ENCODE data around the gene CDC42BPA.
"Not testable (repeated sequence)": the region's sequence is repeated elsewhere in the genome, so short reads cannot be mapped to it uniquely, and the experiment has no call there.

The CDC42BPA gene

DNA sequence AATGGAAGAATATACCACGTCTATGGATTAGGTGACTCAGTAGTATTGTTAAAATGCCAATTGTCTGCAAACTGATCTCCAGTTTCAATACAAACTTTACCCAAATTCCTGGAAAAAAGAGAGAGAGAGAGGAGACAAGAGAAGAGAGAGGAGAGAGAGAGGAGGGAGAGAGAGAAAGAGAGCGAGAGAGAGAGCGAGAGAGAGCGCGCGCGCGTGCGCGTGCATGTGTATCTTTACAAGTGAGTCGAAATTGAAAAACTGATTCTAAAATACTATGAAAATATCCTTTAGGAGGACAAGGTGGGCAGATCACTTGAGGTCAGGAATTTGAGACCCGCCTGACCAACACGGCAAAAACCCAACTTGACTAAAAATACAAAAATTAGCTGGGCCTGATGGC is 65.2 kb downstream of the CDC42BPA start:
- DNase-seq = no peak

DNA sequence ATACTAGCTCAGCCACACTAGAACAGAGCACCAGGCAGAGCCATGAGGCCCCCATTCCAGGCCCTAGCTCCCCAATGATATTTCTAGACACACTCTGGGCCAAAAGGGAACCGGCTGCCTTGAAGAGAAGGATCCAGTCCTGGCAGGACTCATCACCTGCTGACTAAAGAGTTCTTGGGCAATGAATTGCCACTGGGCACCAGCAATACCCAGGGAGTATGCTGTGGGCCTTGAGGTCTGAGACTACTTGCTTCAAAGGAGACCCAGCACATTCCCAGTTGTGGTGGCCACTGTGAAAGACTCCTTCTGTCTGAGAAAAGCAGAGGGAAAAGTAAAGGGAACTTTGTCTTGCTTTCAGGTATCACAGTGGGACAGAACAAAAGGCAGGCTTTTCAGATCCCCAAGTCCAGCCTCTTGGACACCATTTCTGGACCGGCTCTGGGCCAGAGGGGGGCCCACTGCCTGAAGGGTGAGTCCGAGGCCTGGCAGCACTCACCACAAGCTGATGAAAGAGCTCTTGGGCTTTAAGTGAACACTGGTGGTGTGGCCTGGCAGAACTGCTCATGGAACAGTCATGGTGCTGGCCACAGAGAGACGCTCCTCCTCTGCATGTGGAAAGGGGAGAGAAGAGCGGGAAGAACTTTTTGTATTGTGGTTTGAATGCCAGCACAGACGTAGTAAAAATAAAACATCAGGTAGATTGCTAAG is 72.5 kb downstream of the CDC42BPA start:
- no peak for DNase-seq

DNA sequence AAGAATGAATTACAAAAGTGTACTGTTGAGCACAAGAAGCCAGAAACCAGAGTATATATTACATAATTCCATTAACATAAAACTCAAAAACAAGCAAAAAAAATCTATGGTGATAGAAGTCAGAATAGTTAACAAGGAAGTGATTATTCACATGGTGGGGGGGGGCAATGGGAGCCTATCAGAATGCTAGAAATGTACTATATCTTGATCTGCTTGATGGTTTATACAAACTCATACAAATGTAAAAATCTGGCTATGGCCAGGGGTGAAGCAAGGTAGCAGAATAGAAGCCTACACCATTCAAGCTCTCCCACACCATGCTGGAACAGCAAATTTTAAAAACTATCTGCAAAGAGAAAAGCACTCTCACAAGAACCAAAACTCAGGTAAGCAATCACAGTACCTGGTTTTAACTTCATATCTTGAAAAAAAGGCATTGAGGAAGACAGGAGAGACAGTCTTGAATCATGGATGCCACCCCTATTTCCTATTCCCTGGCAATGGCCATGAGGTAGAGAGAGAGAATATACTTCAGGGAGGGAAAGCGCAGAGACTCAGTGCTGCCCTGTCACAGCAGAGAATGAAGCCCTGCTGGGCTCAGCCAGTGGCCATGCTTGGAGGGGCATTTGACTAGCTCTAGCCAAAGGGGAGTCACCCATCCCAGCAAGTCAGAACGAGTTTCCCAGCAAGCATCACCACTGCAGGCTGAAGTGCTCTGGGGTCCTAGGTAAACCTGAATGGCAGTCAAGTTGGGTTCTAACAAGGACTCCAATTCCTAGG is 73.8 kb downstream of the CDC42BPA start:
- DNase-seq = no peak

- DNase-seq = no peak
Observed at GRCh38 chr1:227242811-227243682, 75.2 kb downstream of the CDC42BPA start.

DNA sequence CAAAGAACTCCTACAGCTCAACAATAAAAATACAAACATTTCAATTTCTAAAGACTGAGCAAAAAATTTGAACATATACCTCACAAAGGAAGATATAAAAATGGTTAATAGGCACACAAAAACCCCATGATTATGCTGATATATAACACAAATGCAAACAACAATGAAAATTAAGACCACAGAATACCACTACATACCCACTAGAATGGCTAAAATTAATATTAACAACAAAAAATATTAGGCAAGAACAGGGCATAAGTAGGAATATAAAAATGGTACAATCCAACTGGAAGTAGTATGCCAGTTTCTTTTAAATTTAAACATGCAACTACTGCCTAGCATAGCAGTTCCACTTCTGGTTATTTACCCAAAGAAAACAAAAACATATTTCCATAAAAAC is 77.3 kb downstream of the CDC42BPA start:
- DNase-seq = no peak

DNA sequence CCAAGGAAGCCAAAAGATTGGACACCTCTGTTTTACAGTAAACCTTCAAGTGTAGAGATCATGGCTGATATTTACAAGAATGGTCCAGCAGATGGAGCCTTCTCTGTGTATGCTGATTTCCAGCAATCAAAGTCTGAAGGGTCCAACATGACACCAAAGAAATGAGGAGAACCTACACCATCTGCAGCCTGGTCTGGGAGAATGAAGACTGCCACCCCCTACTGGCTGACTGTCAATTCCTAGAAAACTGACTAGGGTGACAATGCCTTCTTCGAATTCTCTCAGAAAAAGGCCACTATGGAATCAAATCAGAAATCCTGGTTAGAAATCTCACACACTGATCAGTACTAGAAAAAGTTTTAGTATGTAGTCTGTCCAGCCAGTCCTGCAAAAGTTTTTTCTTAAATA is 83.3 kb downstream of the CDC42BPA start:
- DNase-seq = peak; percentile 49

GRCh38 chr1:227231128-227231527 is 87.2 kb downstream of the CDC42BPA start:
- not testable (repeated sequence) for DNase-seq

DNA sequence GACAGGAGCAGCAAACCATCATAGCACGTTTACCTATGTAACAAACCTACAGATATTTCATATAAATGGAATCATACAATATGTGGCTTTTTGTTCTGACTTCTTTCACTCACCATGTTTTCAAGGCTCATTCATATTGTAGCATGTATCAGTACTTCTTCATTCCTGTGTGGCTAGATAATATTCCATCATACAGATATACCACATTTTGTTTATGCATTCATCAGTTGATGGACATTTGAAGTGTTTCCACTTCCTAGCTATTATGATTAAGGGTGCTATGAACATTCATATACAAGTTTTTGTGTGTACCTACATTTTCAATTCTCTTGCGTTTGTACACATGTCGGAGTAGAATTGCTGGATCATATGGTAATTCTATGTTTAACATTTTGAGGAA is 90.1 kb downstream of the CDC42BPA start:
- DNase-seq = no peak

- DNase-seq = no peak
Observed at GRCh38 chr1:227227761-227228160, 90.5 kb downstream of the CDC42BPA start.

DNA sequence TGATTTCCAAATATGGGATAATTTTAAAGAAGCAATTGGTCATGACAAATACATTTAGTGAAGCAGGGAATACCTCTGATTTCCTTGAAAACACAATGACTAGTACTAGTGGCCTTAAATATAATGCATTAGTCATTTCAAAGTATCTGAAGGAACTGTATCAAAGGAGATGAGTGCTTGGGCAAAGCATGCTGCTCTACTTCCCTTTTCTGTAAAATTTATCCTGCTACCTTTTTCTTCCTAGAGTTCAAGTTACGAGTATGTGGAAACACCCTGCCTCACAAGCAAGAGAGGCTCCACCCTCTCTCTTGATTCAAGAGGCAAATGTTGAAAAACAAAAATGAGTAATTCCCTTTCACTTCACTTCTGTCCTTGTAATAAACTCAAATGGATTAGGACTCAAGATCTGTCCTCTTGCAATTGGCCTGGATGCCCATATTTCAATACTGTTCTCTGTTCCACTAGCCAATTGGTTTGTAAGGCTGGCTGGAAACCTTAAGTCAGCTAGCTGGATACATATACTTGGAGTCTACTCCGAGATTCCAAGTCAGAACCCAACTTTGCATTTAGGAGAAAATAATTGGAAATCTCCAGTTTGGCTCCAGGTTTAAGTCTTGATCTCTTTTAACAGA is 92.5 kb downstream of the CDC42BPA start:
- no peak for DNase-seq

- no peak for DNase-seq
Observed at GRCh38 chr1:227223171-227223806, 95.0 kb downstream of the CDC42BPA start.

GRCh38 chr1:227219715-227220292 is 98.5 kb downstream of the CDC42BPA start:
- no peak for DNase-seq

- no peak for DNase-seq
Observed at GRCh38 chr1:227218870-227219573, 99.3 kb downstream of the CDC42BPA start.

- DNase-seq = no peak
Observed at GRCh38 chr1:227215863-227216510, 102.3 kb downstream of the CDC42BPA start.

DNA sequence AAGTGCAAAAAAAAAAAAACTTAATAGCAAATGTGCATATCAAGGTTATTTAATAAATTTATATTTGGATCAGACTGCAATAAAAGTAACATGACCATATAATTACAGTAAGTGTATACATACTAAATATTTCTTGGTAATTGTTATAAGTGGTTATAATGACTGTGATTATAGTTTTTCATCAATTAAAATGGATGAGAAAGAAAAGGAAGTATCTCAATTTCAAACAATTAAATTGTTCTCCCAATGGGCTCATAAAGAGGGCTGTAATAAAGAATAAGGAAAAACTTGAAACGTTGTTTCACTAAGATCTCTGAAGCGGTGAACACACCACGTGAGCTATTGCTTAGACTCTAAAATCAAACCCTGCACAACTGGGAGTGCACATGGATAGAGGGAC is 104.1 kb downstream of the CDC42BPA start:
- DNase-seq = no peak

- DNase-seq = no peak
Observed at GRCh38 chr1:227213426-227213825, 104.9 kb downstream of the CDC42BPA start.

DNA sequence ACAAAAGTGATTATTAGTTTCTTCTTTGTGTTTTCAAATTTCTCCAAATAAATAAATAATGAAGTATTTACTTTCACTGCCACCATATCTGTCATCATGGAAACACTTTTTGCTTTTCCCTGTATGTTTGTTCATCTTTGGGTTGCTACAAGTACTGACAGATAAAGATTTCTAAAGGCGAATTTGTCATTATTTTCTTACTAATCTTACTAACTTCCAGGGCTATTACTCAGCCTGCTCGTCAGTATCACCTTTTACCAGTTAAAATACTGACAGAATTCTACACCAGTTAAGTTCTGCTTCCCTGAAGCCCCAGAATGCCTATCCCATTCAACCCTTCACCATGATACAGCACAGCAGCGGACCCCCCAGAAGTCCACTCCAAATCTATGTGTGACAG is 106.1 kb downstream of the CDC42BPA start:
- no peak for DNase-seq

- DNase-seq = no peak
Observed at GRCh38 chr1:227210604-227211003, 107.7 kb downstream of the CDC42BPA start.

GRCh38 chr1:227197064-227197463 is 121.2 kb downstream of the CDC42BPA start:
- DNase-seq = no peak

- DNase-seq = no peak
Observed at GRCh38 chr1:227192163-227192562, 126.1 kb downstream of the CDC42BPA start.

- no peak for DNase-seq
Observed at GRCh38 chr1:227191607-227192006, 126.7 kb downstream of the CDC42BPA start.

Data from midbrain (tissue), 1 donor.